ENCODE data around the gene GPSM1.
"Not testable (repeated sequence)": the region's sequence is repeated elsewhere in the genome, so short reads cannot be mapped to it uniquely, and the experiment has no call there.

GPSM1 gene

GRCh38 chr9:136316271-136316751 is 11.0 kb upstream of the GPSM1 start:
- TF ChIP-seq CTCF (conservative IDR thresholded peaks at IDR 0.05) (no peak), ZFX (IDR thresholded peaks at IDR 0.05) (no peak)
- no peak overlapping the region for H3K27ac ChIP-seq

GRCh38 chr9:136316896-136317676 is 10.3 kb upstream of the GPSM1 start:
- no peak overlapping the region for H3K27ac ChIP-seq
- TF ChIP-seq CTCF (conservative IDR thresholded peaks at IDR 0.05) = no peak
- no peak for TF ChIP-seq ZFX (IDR thresholded peaks at IDR 0.05)

- no peak overlapping the region for H3K27ac ChIP-seq
Observed at GRCh38 chr9:136317695-136318094, 9.6 kb upstream of the GPSM1 start.

GRCh38 chr9:136318111-136318775 is 9.1 kb upstream of the GPSM1 start:
- TF ChIP-seq ZFX (IDR thresholded peaks at IDR 0.05) (no peak), CTCF (conservative IDR thresholded peaks at IDR 0.05) (no peak)
- no peak overlapping the region for H3K27ac ChIP-seq

More at GRCh38 chr9:136317695-136318094, 9.6 kb upstream of the GPSM1 start:
- TF ChIP-seq CTCF (conservative IDR thresholded peaks at IDR 0.05) (no peak), ZFX (IDR thresholded peaks at IDR 0.05) (no peak)

GRCh38 chr9:136318776-136319241 is 8.5 kb upstream of the GPSM1 start:
- TF ChIP-seq CTCF (conservative IDR thresholded peaks at IDR 0.05) (no peak), ZFX (IDR thresholded peaks at IDR 0.05) (no peak)
- H3K27ac ChIP-seq = no peak overlapping the region

GRCh38 chr9:136319244-136319643 is 8.1 kb upstream of the GPSM1 start:
- not testable (repeated sequence) for H3K27ac ChIP-seq

- not testable (repeated sequence) for H3K27ac ChIP-seq
Observed at GRCh38 chr9:136319955-136320354, 7.4 kb upstream of the GPSM1 start.

- H3K27ac ChIP-seq = not testable (repeated sequence)
Observed at GRCh38 chr9:136320972-136321371, 6.4 kb upstream of the GPSM1 start.

- TF ChIP-seq ZFX (IDR thresholded peaks at IDR 0.05) (no peak), CTCF (conservative IDR thresholded peaks at IDR 0.05) (no peak)
- H3K27ac ChIP-seq = no peak overlapping the region
Observed at GRCh38 chr9:136321561-136321960, 5.8 kb upstream of the GPSM1 start.

All from C4-2B (cell line).